Central memory CD8-positive, alpha-beta T cell (primary cell): ENCODE data around the gene BTBD9.
A peak's percentile ranks its signal among the peaks of the same experiment; 100 is the strongest.

Experiments
- ATAC-seq: fragments of 150-1000 bp; cut with Tn5 transposase; replicated peaks from 2 replicates; pipeline ENCODE4 v1.10.0; 2022; ENCODE audit warnings: mild to moderate bottlenecking, moderate FRiP score, moderate number of reproducible peaks; ENCODE audit not compliant: poor library complexity, severe bottlenecking; ENCODE audit errors: extremely low read depth
- DNase-seq, 2 donors: peaks; one replicate each; pipeline ENCODE4 v3.0.0; 2021; ENCODE audit warnings: low spot score in 2 of 2
- H3K27ac Mint-ChIP-seq: one replicate; pipeline ENCODE4 v1.8.0; 2022; ENCODE audit warnings: low read depth, mild to moderate bottlenecking, moderate library complexity, mixed read lengths
- H3K27me3 Mint-ChIP-seq: one replicate; pipeline ENCODE4 v1.8.0; 2022; ENCODE audit warnings: mixed read lengths
- H3K36me3 Mint-ChIP-seq: one replicate; pipeline ENCODE4 v1.8.0; 2022; ENCODE audit warnings: mild to moderate bottlenecking, moderate library complexity, mixed read lengths; ENCODE audit not compliant: insufficient read depth
- H3K4me1 Mint-ChIP-seq: one replicate; pipeline ENCODE4 v1.8.0; 2022; ENCODE audit warnings: mixed read lengths
- H3K4me3 Mint-ChIP-seq: one replicate; pipeline ENCODE4 v1.8.0; 2022; ENCODE audit warnings: mild to moderate bottlenecking, moderate library complexity, mixed read lengths
- H3K9me3 Mint-ChIP-seq: one replicate; pipeline ENCODE4 v1.8.0; 2022; ENCODE audit warnings: mixed read lengths

Gene BTBD9

DNA sequence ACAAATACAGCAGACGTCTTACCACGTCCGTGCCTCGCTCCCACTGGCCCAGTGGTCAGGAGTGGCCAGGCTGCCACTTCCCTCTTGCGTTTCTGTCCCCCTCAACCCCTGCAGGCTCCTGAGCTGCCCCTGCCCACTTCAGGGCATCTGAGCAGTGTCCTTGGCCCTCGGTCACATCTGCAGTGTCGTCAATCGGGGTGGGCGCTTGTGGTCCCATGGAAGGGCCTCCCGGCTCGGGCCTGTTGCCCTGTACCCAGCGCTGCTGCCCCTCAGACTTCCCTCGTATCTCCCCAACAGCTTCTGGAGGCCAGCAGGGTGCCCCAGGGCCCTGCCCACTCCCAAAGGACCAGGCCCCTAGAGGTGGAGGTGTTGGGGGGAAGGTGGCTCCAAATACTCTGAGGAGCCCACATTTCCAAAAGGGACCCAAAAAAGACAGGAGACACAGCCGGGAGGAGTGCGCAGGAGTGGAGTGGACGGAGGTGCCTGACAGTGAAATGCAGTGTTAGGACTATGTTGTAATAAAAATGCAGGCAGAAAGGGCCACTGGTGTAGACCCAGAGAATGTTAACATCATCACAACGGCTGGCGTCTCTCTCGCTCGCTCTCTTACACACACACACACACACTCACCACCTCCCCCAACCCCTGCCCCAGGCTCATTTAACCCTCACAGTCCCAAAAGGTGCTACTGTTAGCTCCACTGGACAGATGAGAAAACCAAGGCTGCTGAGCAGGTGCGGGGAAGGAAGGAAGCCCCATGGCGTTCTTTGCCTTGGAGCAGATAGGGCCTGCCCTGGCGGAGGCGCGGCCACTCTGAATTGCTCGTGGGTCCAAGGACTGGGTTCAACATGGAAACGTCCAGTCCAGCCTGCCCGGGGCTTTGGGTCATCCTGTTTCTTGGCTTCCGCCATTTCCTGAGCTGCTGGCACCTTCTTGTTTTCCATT, 476.3 kb downstream of the BTBD9 start:
- Mint-ChIP-seq H3K9me3 (peaks cover 15% of the 10 kb centered on the region), H3K4me1 (peaks cover 17% of the 10 kb centered on the region), H3K27ac (peak overlapping the region; percentile 81), H3K4me3 (no peak overlapping the region), H3K36me3 (peaks cover 38% of the 10 kb centered on the region), H3K27me3 (no peaks in the 10 kb centered on the region)
- DNase-seq (no peak), ATAC-seq (no peak)

DNA sequence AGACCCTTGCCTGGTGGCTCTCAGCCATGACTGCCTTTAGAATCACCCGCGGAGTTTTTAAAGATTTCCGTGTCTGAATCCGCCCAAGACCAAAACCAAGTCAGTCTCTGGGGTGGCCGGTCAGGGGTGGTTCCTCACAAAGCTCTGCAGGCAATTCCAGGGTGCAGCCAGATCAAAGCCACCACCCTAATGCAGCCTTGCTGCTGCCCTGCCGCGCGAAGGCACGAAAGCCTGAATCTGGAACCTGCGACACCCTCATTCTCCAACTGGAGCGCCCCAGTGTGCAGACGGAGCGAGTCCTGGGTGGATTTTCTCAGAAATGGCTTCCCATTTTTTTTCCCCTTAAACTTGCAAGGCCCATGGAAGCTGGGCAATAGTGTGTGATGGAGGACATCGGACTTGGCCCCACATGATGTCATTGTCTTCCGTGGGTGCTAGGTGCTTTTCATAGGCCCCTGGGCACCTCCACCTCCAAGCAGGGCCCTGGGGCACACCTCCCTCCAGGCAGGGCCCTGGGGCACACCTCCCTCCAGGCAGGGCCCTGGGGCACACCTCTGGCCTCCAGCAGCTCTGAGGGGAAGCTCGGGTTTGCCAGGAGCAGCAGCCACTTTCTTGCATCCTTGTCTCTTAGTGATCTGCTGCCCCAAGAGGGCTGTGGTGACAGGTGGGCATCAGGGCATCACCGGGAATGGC, 477.1 kb downstream of the BTBD9 start:
- Mint-ChIP-seq H3K27me3 (no peaks in the 10 kb centered on the region), H3K4me1 (peaks cover 20% of the 10 kb centered on the region), H3K36me3 (peaks cover 42% of the 10 kb centered on the region), H3K4me3 (no peak overlapping the region), H3K27ac (peak overlapping the region; percentile 38), H3K9me3 (peaks cover 15% of the 10 kb centered on the region)
- DNase-seq (no peak), ATAC-seq (no peak)

DNA sequence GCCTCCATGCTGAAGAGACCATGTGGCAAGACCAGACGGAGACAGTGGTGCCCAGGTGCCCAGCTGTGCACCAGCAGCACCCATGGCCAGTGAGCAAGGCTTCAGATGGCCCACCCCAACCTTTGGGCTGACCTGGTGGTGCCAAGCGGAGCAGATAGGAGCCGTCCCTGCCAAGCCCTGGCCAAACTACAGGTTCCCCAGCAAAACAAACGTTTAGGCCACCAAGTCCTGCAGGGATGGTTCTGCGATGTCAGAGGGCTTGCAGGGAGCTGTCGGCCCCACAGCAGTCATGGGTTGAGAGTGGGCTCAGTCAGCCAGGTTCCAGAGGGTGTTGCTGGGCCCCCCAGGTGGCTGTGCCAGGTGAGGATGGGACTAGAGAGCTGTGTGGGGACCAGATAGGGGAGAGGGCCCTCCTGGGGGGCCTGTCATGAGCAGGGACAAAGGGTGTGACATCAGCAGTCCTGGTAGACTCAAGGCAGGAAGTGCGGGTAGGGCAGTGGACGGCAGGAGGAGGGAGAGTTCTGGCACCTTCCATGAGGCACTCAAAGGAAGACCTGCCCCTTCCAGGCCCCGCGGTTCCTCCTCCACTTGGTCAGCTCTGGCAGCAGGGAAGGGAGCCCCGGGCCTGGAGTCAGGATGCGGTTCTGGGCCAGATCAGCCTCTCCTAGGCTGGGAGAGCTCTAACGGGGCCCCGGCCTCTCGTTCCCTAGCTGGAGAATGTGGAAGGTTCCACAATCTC, 477.8 kb downstream of the BTBD9 start:
- Mint-ChIP-seq H3K27me3 (no peaks in the 10 kb centered on the region), H3K9me3 (peaks cover 15% of the 10 kb centered on the region), H3K36me3 (peaks cover 42% of the 10 kb centered on the region), H3K4me1 (peaks cover 21% of the 10 kb centered on the region), H3K27ac (no peak overlapping the region), H3K4me3 (no peak overlapping the region)
- ATAC-seq (no peak), DNase-seq (no peak)

DNA sequence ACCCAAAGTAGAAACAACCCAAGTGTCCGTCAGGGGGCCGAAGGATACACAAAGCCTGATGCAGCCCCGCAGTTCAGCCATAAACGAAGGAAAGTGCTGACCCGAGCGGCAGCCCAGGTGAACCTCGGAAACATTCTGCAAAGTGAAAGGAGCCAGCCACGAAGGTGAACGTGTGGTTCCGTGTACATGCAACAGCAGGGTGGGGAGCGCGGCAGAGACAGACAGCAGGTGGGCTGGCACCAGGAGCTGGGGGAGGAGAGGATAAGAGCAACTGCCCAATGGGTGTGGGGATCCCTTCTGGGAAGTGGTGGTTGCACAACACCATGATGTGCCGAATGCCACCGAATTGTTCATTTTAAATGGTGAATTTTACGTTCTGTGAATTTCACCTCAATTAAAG, 478.4 kb downstream of the BTBD9 start:
- Mint-ChIP-seq H3K4me3 (no peak overlapping the region), H3K4me1 (peaks cover 21% of the 10 kb centered on the region), H3K27me3 (no peaks in the 10 kb centered on the region), H3K36me3 (peaks cover 42% of the 10 kb centered on the region), H3K9me3 (peaks cover 15% of the 10 kb centered on the region), H3K27ac (no peak overlapping the region)
- DNase-seq = no peak
- ATAC-seq = no peak

DNA sequence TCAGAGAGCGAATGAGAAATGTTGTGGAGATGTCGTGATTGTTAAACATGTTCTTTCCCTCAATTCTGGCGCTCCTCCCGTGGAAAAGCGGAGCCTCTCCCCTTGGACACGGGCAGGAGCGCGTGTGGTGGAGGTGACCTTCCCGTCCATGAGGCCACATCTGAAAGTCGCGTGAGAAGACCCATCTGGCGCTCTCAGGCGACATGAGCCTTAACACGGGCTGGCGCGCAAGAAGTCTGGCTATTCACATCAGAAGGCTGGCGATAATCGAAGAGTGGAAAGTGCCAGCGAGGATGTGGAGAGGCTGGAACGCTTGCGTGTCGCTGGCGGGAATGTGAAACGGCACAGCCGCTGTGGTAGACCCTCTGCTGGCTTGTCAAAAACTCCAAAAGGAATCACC, 478.9 kb downstream of the BTBD9 start:
- Mint-ChIP-seq H3K4me3 (no peak overlapping the region), H3K4me1 (peaks cover 21% of the 10 kb centered on the region), H3K27ac (no peak overlapping the region), H3K36me3 (peaks cover 43% of the 10 kb centered on the region), H3K9me3 (peaks cover 15% of the 10 kb centered on the region), H3K27me3 (no peaks in the 10 kb centered on the region)
- no peak for ATAC-seq
- no peak for DNase-seq

DNA sequence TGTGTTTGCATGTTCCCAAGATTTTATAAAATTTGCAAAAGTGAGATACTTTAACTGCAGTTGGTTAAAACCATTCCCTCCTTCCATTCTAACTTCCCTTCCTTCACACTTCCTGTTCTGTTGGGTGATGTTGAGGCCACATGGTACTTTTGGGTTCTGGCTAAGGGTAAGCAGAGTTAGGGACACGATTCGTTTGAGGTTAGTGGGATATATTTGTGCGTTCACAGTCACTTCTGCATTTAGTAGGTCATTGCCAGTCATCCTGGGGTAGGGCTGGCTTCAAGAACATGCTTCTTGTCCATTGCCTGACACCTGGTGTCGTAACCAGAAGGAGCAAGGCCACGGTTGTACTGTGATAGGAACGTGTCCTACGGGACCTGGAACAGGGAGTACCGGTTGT, 480.1 kb downstream of the BTBD9 start:
- DNase-seq = no peak
- no peak overlapping the region for H3K27ac Mint-ChIP-seq
- H3K4me3 Mint-ChIP-seq = no peak overlapping the region
- H3K9me3 Mint-ChIP-seq = peaks cover 15% of the 10 kb centered on the region
- ATAC-seq = no peak
- H3K27me3 Mint-ChIP-seq = no peaks in the 10 kb centered on the region
- peaks cover 46% of the 10 kb centered on the region for H3K36me3 Mint-ChIP-seq
- peaks cover 21% of the 10 kb centered on the region for H3K4me1 Mint-ChIP-seq

DNA sequence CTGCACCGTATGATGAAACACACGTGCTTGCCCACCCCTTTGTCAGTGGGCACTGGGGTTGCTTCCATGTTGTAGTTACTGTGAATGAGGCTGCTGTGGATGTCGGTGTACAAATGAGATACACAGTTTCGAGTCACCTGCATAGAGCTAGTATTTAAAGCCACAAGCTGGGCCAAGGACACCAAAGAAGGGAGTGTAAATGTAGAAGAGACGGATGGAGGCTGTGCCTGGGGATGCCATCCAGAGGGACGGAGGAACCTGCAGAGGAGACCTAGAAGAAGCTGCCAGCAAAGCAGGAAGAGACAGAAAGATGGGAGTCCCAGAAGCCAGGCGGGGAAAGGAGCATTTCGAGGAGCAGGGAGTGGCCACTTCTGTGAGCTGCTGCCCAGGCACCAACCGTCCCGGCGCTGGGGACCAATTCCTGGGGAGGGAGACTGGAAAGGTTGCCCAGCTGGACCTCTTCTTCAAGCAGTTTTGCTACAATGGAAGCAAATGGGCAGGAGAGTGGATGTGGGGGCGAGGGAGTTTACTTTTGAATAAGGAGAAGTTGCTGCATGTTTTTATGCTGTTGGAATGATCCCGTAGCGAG, 480.9 kb downstream of the BTBD9 start:
- Mint-ChIP-seq H3K4me3 (no peak overlapping the region), H3K4me1 (peaks cover 21% of the 10 kb centered on the region), H3K27me3 (no peaks in the 10 kb centered on the region), H3K9me3 (peaks cover 15% of the 10 kb centered on the region), H3K27ac (no peak overlapping the region), H3K36me3 (peaks cover 46% of the 10 kb centered on the region)
- DNase-seq (no peak), ATAC-seq (no peak)

DNA sequence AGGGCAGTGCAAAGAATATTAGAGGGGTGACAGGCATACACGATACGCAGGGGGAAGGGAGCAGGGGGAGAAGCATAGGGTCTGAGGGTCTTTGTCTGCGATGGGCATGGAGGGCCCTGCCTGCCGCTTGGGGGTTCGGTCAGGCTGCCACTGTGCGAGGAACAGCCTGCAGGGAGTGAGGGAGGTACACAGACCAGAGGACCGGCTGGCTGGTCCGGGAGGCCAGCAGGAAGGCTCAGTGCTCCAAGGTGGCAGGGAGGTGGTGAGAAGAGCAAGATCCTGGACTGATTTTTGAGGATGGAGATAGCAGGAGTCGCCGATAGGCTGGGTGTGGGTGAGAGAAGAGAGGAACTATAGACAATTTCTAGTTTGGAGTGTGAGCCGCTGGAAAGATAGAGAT, 481.8 kb downstream of the BTBD9 start:
- Mint-ChIP-seq H3K27ac (peak overlapping the region; percentile 77), H3K4me3 (no peak overlapping the region), H3K36me3 (peaks cover 40% of the 10 kb centered on the region)

DNA sequence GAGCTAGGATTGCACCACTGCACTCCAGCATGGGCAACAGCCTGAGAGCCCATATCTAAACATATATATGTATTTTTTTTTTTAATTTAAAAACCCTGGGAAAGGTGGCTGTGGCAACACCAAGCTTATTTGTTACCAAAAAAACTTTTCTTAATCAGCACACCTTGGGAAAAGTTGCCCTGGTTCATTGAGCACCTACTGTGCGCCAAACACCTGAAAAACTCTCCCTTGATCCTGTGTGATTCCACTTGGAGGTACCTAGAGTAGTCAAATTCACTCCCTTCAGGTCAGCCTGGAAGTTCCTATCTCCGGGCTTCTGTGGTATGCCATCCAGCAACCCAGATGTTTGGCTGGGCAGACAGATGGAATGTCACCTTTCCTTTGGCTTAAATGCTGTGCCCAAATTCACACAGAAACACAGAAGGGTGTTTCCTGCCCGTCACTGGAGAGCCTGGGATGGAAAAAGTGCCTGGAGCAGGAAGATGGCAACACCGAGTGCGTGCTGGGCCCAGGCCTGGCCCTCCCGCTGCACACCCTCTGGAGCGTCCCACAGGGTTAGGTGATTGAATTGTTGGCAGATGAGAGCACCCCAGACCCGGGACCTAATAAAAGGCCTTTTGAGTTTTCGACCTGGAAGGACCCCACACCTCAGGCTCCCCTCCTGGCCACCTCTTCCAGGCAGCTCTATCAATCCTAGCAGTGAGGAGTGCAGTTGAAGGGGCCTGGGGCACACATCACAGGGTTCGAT, 482.7 kb downstream of the BTBD9 start:
- peaks cover 40% of the 10 kb centered on the region for H3K36me3 Mint-ChIP-seq
- peaks cover 21% of the 10 kb centered on the region for H3K4me1 Mint-ChIP-seq
- DNase-seq = no peak
- no peak for ATAC-seq
- peak overlapping the region; percentile 77 for H3K27ac Mint-ChIP-seq
- H3K27me3 Mint-ChIP-seq = no peaks in the 10 kb centered on the region
- peaks cover 15% of the 10 kb centered on the region for H3K9me3 Mint-ChIP-seq
- H3K4me3 Mint-ChIP-seq = no peak overlapping the region

More for the DNA sequence above, 481.8 kb downstream of the BTBD9 start:
- Mint-ChIP-seq H3K9me3 (peaks cover 15% of the 10 kb centered on the region), H3K4me1 (peaks cover 21% of the 10 kb centered on the region), H3K27me3 (no peaks in the 10 kb centered on the region)
- ATAC-seq (no peak), DNase-seq (no peak)

DNA sequence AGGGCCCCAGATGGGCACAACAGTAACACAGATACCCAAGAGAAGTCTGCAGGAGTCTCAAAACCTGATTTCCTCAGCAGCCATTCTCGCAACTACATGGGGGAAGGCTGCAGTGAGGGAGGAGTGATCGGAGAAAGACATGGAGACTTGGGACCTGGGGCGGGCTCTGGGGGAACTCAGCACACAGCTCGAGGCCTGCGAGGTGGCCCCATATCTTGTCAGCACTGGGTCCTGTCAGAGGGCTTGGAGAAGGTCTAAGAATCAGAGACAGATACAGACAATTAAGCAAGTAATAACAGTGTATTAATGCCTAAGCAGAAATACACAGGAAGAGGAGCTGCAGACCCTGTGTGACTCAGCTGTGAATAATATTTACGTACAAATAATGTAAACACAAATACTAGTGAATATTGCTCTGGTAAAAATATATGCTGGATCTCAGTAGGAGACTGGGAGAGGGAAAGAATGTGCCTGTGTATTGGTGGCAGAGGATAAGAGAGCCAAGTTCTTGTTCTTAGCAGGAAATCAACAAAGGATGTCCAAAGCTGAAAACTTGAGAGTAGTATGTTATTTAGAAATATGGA, 484.0 kb downstream of the BTBD9 start:
- H3K4me3 Mint-ChIP-seq = no peak overlapping the region
- no peak for ATAC-seq
- peaks cover 33% of the 10 kb centered on the region for H3K36me3 Mint-ChIP-seq
- H3K27me3 Mint-ChIP-seq = no peaks in the 10 kb centered on the region
- peaks cover 15% of the 10 kb centered on the region for H3K9me3 Mint-ChIP-seq
- peak overlapping the region; percentile 25 for H3K27ac Mint-ChIP-seq
- peaks cover 23% of the 10 kb centered on the region for H3K4me1 Mint-ChIP-seq
- no peak for DNase-seq

DNA sequence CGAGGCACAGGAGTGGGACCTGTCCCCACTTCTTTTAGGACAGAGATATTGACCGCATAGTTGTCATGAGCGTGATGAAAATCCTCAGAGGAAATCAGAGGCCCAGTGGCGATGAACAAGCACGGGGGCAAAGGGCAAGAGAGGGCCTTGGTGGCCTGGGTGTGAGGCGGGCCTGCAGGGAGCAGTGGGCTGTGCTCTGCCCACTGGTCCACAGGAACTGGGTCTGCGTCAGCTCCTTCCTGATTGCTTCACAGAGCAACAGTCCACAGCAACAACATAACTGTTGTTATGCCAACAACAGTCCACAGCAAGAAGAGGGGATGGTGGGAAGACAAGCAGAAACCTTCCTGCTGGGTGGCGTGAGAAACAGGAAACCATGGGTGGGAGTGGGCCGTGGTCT, 484.6 kb downstream of the BTBD9 start:
- DNase-seq (no peak), ATAC-seq (no peak)
- H3K4me3 Mint-ChIP-seq = no peak overlapping the region
- no peaks in the 10 kb centered on the region for H3K27me3 Mint-ChIP-seq
- H3K27ac Mint-ChIP-seq = peak overlapping the region; percentile 25
- peaks cover 31% of the 10 kb centered on the region for H3K36me3 Mint-ChIP-seq
- H3K4me1 Mint-ChIP-seq = peaks cover 27% of the 10 kb centered on the region
- peaks cover 10% of the 10 kb centered on the region for H3K9me3 Mint-ChIP-seq
